Thoracic aorta (tissue), 2 donors: ENCODE results near the gene VGLL4. TPM values are rescaled to one million over a fixed set of nuclear protein-coding genes. Genes with fewer than 3 reads are reported as not detected.
"Not testable (repeated sequence)": the region's sequence is repeated elsewhere in the genome, so short reads cannot be mapped to it uniquely, and the experiment has no call there.

ENCODE experiments used
- ATAC-seq: fragments of 150-250 bp; one replicate; pipeline ENCODE4 v1.8.0; 2017; ENCODE audit warnings: low read depth; ENCODE audit not compliant: insufficient number of reproducible peaks, low FRiP score
- DNase-seq: peaks from one replicate; pipeline ENCODE4 v3.0.0-alpha.2; 2020; ENCODE audit warnings: low spot score
- H3K27ac ChIP-seq, 2 donors: fragments of 200-600 bp; sonication (generic); 1 replicate in 1 of 2; 2 replicates in 1 of 2; pipeline ENCODE4 v1.5.1; 2016; ENCODE audit warnings: mild to moderate bottlenecking in 2 of 2, moderate library complexity in 2 of 2
- H3K27me3 ChIP-seq: fragments of 200-600 bp; sonication (generic); replicated peaks from 2 replicates; pipeline ENCODE4 v1.6.0; 2016; ENCODE audit warnings: mild to moderate bottlenecking; ENCODE audit not compliant: insufficient read depth
- H3K36me3 ChIP-seq: fragments of 200-600 bp; sonication (generic); one replicate; pipeline ENCODE4 v1.5.1; 2016
- H3K4me1 ChIP-seq, 2 donors: fragments of 200-600 bp; sonication (generic); 1 replicate in 1 of 2; 2 replicates in 1 of 2; pipeline versions ENCODE4 v1.5.1 to v1.6.0; 2016; ENCODE audit warnings: low read depth in 2 of 2, mild to moderate bottlenecking in 1 of 2; ENCODE audit not compliant: control insufficient read depth in 1 of 2
- H3K4me3 ChIP-seq: fragments of 200-600 bp; sonication (generic); 2 replicates; pipeline ENCODE4 v1.5.1; 2016; ENCODE audit warnings: mild to moderate bottlenecking
- H3K9me3 ChIP-seq: fragments of 200-600 bp; sonication (generic); 2 replicates; pipeline ENCODE4 v1.5.1; 2016
- CTCF ChIP-seq: fragments of 200-600 bp; sonication (generic); IDR thresholded peaks from one replicate; pipeline ENCODE4 v1.5.1; 2019; ENCODE audit warnings: antibody characterized with exemption
- total RNA-seq, 2 donors: library from RNA; depleted of rRNA; stranded (reverse); fragments of >200 nt; gene quantifications; one replicate each; pipeline versions ENCODE4 v1.1.0 to v1.2.3, GENCODE V29; 2016

VGLL4 gene
- total RNA-seq, 2 donors from 2014 or later = 113 to 114 TPM

DNA sequence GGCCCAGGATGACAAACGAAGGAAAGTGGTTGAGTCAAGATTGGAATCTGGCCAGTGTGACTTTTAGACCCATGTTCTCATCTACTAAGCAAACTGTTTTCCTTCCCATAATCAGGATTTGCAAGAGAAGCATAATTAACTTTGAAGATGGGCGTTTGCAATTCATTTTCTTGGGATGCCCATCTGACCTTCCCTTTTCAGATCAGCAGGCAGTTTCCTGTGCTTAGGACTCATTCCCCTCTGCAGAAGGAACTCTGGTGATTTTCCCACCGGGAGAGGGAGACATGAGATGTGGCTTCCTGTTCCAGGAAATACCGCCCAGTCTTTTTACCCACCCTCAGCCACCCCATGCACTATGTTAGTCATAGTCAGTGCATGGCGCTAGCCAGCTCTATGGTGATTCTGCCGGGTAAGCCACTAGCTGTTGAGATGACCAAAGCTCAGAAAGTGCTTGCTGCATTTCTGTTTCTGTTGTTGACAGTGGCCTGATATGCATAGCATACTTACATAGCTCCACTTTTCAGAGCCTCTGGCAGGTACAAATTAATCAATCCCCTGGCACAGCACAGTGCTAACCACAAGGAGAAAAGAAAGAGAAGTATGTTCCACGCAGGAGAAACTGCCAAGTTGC lies 129.4 kb downstream of the VGLL4 start:
- Histone ChIP-seq H3K4me1 (peaks cover 30 to 42% of the 10 kb centered on the region in 2 donors), H3K36me3 (no peaks in the 10 kb centered on the region), H3K9me3 (no peaks in the 10 kb centered on the region), H3K27me3 (no peaks in the 10 kb centered on the region), H3K4me3 (peak overlapping the region; percentile 33), H3K27ac (peak overlapping the region; percentile 83 to 90)
- ATAC-seq (peak; percentile 92), DNase-seq (peak; percentile 73)
- TF ChIP-seq CTCF = peak; percentile 13

GRCh38 chr3:11513817-11514135 lies 129.9 kb downstream of the VGLL4 start:
- H3K4me1 ChIP-seq = peaks cover 34 to 48% of the 10 kb centered on the region in 2 donors
- TF ChIP-seq CTCF = no peak

GRCh38 chr3:11513125-11513816 lies 130.4 kb downstream of the VGLL4 start:
- ATAC-seq, DNase-seq, H3K9me3 ChIP-seq, H3K36me3 ChIP-seq, H3K27me3 ChIP-seq, H3K4me3 ChIP-seq: not testable (repeated sequence)
- peaks cover 39 to 53% of the 10 kb centered on the region in 2 donors for H3K4me1 ChIP-seq
- peak overlapping the region; percentile 83 to 90 for H3K27ac ChIP-seq

More at GRCh38 chr3:11513817-11514135, 129.9 kb downstream of the VGLL4 start:
- ATAC-seq (no peak), DNase-seq (no peak)
- Histone ChIP-seq H3K4me3 (no peak overlapping the region), H3K9me3 (no peaks in the 10 kb centered on the region), H3K36me3 (no peaks in the 10 kb centered on the region), H3K27ac (peak overlapping the region; percentile 83 to 90), H3K27me3 (no peaks in the 10 kb centered on the region)

DNA sequence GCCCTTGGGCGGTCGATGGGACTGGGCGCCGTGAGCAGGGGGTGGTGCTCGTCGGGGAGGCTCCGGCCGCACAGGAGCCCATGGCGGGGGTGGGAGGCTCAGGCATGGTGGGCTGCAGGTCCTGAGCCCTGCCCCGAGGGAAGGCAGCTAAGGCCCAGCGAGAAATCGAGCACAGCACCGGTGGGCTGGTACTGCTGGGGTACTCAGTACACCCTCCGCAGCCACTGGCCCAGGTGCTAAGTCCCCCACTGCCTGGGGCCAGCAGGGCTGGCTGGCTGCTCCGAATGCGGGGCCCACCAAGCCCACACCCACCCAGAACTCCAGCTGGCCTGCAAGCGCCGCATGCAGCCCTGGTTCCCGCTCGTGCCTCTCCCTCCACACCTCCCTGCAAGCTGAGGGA lies 132.1 kb downstream of the VGLL4 start:
- not testable (repeated sequence) for H3K4me3 ChIP-seq, H3K27me3 ChIP-seq, H3K27ac ChIP-seq, H3K36me3 ChIP-seq, ATAC-seq, DNase-seq, H3K9me3 ChIP-seq
- H3K4me1 ChIP-seq = peaks cover 47 to 65% of the 10 kb centered on the region in 2 donors

DNA sequence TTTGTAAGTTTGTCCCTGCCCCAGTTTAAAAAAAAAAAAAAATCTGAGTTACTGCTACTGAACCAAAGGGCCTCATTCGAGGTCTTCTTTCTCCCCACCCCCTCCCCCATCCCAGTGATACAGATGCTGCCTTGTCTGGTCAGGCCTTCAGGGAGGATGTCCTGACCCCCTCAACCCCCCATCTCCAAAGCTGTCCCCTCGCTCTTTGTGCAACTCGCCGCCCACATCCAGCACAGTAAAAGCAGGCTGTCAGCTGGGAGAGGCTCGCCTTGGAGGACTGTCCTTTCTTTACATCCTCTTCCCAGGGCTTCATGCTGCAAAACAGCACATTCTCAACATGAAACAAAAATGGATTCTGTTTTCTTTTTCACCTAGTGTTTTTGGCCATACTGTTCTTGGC lies 133.4 kb downstream of the VGLL4 start:
- H3K4me3 ChIP-seq = no peak overlapping the region
- H3K27ac ChIP-seq = peak overlapping the region; percentile 89 to 95
- ATAC-seq (no peak), DNase-seq (no peak)
- no peak for TF ChIP-seq CTCF
- H3K36me3 ChIP-seq = no peaks in the 10 kb centered on the region
- peaks cover 46 to 63% of the 10 kb centered on the region in 2 donors for H3K4me1 ChIP-seq
- no peaks in the 10 kb centered on the region for H3K9me3 ChIP-seq
- H3K27me3 ChIP-seq = no peaks in the 10 kb centered on the region

DNA sequence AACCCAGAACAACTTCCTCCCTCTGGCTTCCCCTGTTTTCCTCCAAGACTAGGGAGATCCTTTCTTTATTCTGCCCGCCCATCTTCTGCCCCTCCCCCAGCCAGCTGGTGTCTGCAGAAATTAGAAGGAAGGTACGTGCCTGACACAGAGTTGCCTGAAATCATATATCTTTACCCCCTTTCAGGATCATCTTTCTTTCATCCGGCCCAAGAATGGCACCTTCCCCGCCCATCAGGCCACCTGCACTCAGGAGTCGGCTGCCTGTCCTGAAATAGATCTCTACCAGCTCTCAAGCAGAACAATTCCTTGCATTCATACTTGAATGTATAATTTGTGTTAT lies 133.7 kb downstream of the VGLL4 start:
- no peaks in the 10 kb centered on the region for H3K9me3 ChIP-seq
- H3K4me1 ChIP-seq = peaks cover 42 to 59% of the 10 kb centered on the region in 2 donors
- ATAC-seq = no peak
- H3K27me3 ChIP-seq = no peaks in the 10 kb centered on the region
- H3K36me3 ChIP-seq = no peaks in the 10 kb centered on the region
- peak overlapping the region; percentile 17 for H3K4me3 ChIP-seq
- TF ChIP-seq CTCF = no peak
- no peak for DNase-seq
- H3K27ac ChIP-seq = peak overlapping the region; percentile 89 to 95
